SHP77 (cell line): Measurements from ENCODE around the gene CREBL2.
"Not testable (repeated sequence)": the region's sequence is repeated elsewhere in the genome, so short reads cannot be mapped to it uniquely, and the experiment has no call there.

Experiments
- DNase-seq, 2 experiments: peaks; one replicate each; lab custom pipeline; 2025; lab: John Stamatoyannopoulos, UW

Gene CREBL2

GRCh38 chr12:12598864-12599263 is 12.8 kb upstream of the CREBL2 start:
- no peak for DNase-seq

GRCh38 chr12:12599750-12600643 is 11.7 kb upstream of the CREBL2 start:
- no peak for DNase-seq

GRCh38 chr12:12600659-12601058 is 11.0 kb upstream of the CREBL2 start:
- no peak for DNase-seq

GRCh38 chr12:12604740-12605139 is 6.9 kb upstream of the CREBL2 start:
- no peak for DNase-seq

- DNase-seq, result no peak
These were observed 4.7 kb upstream of the CREBL2 start for GRCh38 chr12:12606781-12607589.

- no peak for DNase-seq
These were observed 3.1 kb upstream of the CREBL2 start for GRCh38 chr12:12608557-12608957.

DNA sequence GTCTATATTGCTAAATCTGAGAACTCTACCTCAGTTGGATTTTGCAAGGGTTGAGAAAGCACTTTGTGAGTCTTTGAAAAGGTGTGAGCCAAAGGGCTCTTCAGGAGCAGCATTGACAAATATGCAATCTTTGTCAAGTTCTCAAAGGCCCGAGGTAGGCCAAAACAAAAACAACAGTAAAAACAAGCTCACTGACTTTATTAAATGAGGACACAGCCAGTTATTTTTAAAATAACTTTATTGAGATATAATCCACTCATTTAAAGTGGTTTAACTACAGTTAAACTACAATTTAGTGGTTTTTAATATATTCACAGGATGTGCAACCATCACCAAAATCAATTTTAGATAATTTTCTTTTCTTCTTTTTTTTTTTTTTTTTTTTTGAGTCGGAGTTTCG is 2.0 kb upstream of the CREBL2 start:
- DNase-seq, result no peak

DNA sequence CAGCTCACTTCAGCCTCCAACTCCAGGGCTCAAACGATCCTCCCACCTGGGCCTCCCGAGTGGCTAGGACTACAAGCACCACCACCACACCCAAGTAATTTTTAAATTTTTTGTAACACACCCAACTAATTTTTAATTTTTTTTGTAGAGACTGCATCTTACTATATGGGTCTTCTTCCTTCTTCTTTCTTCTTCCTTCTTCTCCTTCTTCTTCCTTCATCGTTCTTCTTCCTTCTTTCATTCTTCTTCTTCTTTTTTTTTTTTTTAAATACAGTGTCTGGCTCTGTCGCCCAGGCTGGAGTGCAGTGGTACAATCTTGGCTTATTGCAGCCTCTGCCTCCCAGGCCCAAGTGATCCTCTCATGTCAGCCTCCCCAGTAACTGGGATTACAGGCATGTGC is 965 bp upstream of the CREBL2 start:
- DNase-seq, result no peak

GRCh38 chr12:12612358-12612757 is 682 bp downstream of the CREBL2 start:
- DNase-seq, result no peak

DNA sequence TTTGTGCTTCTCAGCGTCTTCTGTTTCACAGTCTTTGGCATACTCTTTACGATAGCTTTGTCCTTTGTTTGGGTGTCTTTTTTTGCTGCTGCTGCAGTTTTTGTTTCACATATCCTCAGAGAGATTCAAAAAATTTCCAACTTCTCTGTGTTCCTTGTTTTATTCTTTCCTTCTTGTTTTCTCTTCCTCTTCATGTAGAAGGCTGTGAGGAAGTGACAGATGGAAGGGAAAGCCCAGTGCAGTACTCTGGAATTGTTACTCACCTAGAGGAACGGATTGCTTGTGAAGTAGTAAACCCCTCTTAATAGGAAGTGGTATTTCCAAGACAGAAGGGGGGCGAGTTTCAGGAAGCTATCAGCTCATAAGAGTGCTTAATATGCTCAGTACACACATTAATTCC is 1.7 kb downstream of the CREBL2 start:
- no peak for DNase-seq

GRCh38 chr12:12614342-12614741 is 2.7 kb downstream of the CREBL2 start:
- DNase-seq, result no peak

DNA sequence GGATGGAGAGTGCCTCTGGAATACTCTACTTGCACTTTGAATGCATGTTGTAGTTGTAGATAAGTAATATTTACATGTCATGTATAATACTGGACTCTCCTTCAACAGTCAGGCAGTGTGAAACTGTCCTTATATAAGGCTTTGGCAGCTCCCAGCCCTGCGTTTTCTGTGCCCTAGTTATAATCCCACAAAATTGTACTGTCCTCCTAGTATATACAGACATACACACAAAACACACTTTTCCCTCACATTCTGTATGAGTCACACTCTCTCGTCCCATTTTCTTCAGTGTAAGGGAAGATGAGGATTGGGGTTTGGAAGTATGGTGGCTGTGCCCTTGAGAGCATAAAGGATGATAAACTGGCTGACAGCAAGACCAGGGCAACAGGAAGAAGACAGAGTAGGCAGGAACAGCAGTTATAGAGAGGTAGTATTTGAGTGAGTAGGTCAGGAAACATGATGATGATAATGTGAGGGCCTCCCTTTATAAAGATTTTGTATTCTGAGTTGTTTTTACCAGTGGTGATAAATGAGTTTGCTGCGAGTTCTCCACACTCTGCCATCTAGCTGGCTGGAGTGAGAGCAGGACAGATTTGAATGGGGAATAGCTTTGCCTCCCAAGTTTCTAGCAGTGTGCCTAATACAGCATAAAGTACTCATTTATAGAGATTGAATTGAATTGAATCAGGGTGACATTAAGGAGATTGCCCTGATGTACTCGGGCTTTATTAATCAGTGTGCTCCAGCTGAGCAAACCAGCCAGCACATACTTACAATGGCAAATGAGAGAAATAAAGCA is 5.0 kb downstream of the CREBL2 start:
- DNase-seq, result no peak

GRCh38 chr12:12618064-12618463 is 6.4 kb downstream of the CREBL2 start:
- DNase-seq, result not testable (repeated sequence)

DNA sequence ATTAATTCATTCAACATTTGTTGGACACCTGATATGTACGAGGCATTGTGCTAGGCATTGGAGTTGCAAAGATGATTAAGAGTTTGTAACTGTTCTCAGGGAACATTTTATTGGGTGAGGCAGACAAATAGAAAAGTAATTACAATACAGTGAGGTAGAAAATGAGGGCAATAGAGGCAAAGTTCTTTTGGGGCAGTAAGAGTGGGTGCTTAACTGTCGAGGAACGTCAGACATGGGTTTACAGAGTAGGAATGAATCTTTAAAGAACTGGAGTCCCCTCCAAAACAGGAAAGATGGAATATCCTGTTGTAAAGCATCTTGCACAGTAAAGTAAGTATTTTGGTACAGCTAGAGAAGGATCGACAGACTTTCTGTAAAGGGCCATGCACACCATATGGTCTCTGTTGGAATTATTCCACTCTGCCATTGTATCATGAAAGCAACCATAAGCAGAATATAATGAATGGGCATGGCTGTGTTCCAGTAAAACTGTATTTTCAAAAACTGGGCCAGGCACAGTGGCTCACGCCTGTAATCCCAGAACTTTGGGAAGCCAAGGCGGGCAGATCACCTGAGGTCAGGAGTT is 9.1 kb downstream of the CREBL2 start:
- no peak for DNase-seq

DNA sequence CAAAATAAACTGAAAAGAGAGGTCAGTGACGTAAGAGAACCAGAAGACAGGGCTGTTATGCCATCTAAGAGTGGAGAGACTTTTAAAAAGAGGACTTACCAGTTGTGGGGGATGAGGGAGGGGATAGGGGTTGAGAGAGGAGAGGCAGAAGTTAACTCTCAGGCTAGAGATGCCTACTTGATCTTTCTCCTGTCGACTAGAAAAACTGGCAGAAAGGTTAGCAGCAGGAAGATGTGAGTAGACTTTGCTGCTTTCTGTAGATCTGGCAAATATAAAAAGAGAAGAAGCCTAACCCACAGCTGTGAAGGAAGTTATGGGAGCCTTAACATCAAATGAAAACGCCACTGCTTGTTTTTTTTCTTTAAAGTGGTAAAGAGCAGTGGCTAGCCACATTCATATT is 10.7 kb downstream of the CREBL2 start:
- DNase-seq, result no peak

GRCh38 chr12:12624498-12624992 is 12.9 kb downstream of the CREBL2 start:
- no peak for DNase-seq

- no peak for DNase-seq
These were observed 14.8 kb downstream of the CREBL2 start for GRCh38 chr12:12626471-12626870.

GRCh38 chr12:12627308-12627827 is 15.7 kb downstream of the CREBL2 start:
- no peak for DNase-seq

DNA sequence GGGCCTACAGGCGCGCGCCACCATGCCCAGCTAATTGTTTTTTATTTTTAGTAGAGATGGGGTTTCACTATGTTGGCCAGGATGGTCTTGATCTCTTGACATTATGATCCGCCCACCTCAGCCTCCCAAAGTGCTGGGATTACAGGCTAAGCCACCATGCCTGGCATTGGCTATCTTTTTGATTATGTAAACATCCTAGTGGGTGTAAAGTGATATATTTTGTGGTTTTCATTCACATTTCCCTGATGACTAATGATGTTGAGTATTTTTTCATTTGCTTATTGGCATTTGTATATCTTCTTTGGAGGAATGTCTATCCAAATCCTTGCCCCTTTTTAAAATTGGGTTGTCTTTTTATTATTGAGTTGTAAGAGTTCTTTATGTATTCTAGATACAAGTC is 16.3 kb downstream of the CREBL2 start:
- DNase-seq, result no peak

- DNase-seq, result no peak
These were observed 19.2 kb downstream of the CREBL2 start for GRCh38 chr12:12630850-12631249.

- no peak for DNase-seq
These were observed 24.0 kb downstream of the CREBL2 start for GRCh38 chr12:12635651-12636050.

GRCh38 chr12:12636641-12637040 is 25.0 kb downstream of the CREBL2 start:
- DNase-seq, result no peak
